ENCODE data around the gene GGCT.

GGCT gene

GRCh38 chr7:30511494-30511893 is 6.9 kb upstream of the GGCT start:
- TF ChIP-seq TOX (CRISPR knock-in tag; IDR thresholded peaks at IDR 0.05; ENCODE audit: borderline replicate concordance) = no peak
- no peak for TF ChIP-seq TCF4 (CRISPR knock-in tag; IDR thresholded peaks at IDR 0.05; ENCODE audit: borderline replicate concordance)
- TF ChIP-seq ISL1 (CRISPR knock-in tag; IDR thresholded peaks at IDR 0.05) = no peak
- no peak for TF ChIP-seq ZFP30 (CRISPR knock-in tag; IDR thresholded peaks at IDR 0.05)
- TF ChIP-seq TSHZ2 (CRISPR knock-in tag; IDR thresholded peaks at IDR 0.05) = no peak
- no peak for TF ChIP-seq RARB (CRISPR knock-in tag; IDR thresholded peaks at IDR 0.05)
- TF ChIP-seq CSRNP3 (CRISPR knock-in tag; IDR thresholded peaks at IDR 0.05) = no peak
- no peak for TF ChIP-seq ZNF70 (CRISPR knock-in tag; IDR thresholded peaks at IDR 0.05)
- no peak for TF ChIP-seq POU6F1 (CRISPR knock-in tag; IDR thresholded peaks at IDR 0.05; ENCODE audit: borderline replicate concordance, low read depth)
- no peak for TF ChIP-seq PATZ1 (CRISPR knock-in tag; IDR thresholded peaks at IDR 0.05; ENCODE audit: borderline replicate concordance)
- no peak for TF ChIP-seq ARNTL (CRISPR knock-in tag; IDR thresholded peaks at IDR 0.05; ENCODE audit: borderline replicate concordance, low read depth)
- TF ChIP-seq ZNF8 (CRISPR knock-in tag; IDR thresholded peaks at IDR 0.05) = no peak
- no peak for TF ChIP-seq CSDC2 (CRISPR knock-in tag; IDR thresholded peaks at IDR 0.05)
- TF ChIP-seq CREB5 (CRISPR knock-in tag; IDR thresholded peaks at IDR 0.05; ENCODE audit: low read depth) = no peak
- TF ChIP-seq OSR1 (CRISPR knock-in tag; IDR thresholded peaks at IDR 0.05) = no peak
- no peak for TF ChIP-seq GLIS3 (CRISPR knock-in tag; IDR thresholded peaks at IDR 0.05)
- TF ChIP-seq ZNF565 (CRISPR knock-in tag; conservative IDR thresholded peaks at IDR 0.05; ENCODE audit: low read depth) = no peak
- no peak for TF ChIP-seq ZC3H10 (CRISPR knock-in tag; IDR thresholded peaks at IDR 0.05)
- TF ChIP-seq SNAI2 (CRISPR knock-in tag; IDR thresholded peaks at IDR 0.05) = no peak
- TF ChIP-seq ESRRG (CRISPR knock-in tag; IDR thresholded peaks at IDR 0.05) = no peak
- ATAC-seq = no peak

- TF ChIP-seq ZNF70 (CRISPR knock-in tag; IDR thresholded peaks at IDR 0.05) (no peak), PPARA (CRISPR knock-in tag; IDR thresholded peaks at IDR 0.05; ENCODE audit: borderline replicate concordance) (no peak), BACH2 (CRISPR knock-in tag; IDR thresholded peaks at IDR 0.05; ENCODE audit: borderline replicate concordance) (no peak), ZFP3 (CRISPR knock-in tag; IDR thresholded peaks at IDR 0.05) (no peak), PATZ1 (CRISPR knock-in tag; IDR thresholded peaks at IDR 0.05; ENCODE audit: borderline replicate concordance) (no peak), GLIS3 (CRISPR knock-in tag; IDR thresholded peaks at IDR 0.05) (no peak), ZNF8 (CRISPR knock-in tag; IDR thresholded peaks at IDR 0.05) (no peak), CREB5 (CRISPR knock-in tag; IDR thresholded peaks at IDR 0.05; ENCODE audit: low read depth) (no peak), TCF4 (CRISPR knock-in tag; IDR thresholded peaks at IDR 0.05; ENCODE audit: borderline replicate concordance) (no peak), ZNF565 (CRISPR knock-in tag; conservative IDR thresholded peaks at IDR 0.05; ENCODE audit: low read depth) (no peak), POU6F1 (CRISPR knock-in tag; IDR thresholded peaks at IDR 0.05; ENCODE audit: borderline replicate concordance, low read depth) (no peak), ZC3H10 (CRISPR knock-in tag; IDR thresholded peaks at IDR 0.05) (no peak)
- peak; percentile 82 for ATAC-seq
These were observed 5.8 kb upstream of the GGCT start for GRCh38 chr7:30510124-30511075.

All from SK-N-SH treated with all-trans-retinoic acid at 6 μM for 48 hours (cell line).